ENCODE results near the gene RASAL2. TPM values are rescaled to one million over a fixed set of nuclear protein-coding genes. Genes with fewer than 3 reads are reported as not detected.

The RASAL2 gene
- total RNA-seq, 1 donor from 2014 or later: 44.2 TPM

- H3K9me3 ChIP-seq (ENCODE audit: insufficient read depth, low read depth, low read length): no peaks in the 10 kb centered on the region
- no peak overlapping the region for H3K9ac ChIP-seq (ENCODE audit: low read length)
- Mint-ChIP-seq H3K36me3 (ENCODE audit: low read depth, unreplicated experiment) (peaks cover 6% of the 10 kb centered on the region), H3K4me3 (ENCODE audit: unreplicated experiment) (no peak overlapping the region), H3K4me1 (ENCODE audit: low read depth, unreplicated experiment) (peaks cover 17% of the 10 kb centered on the region), H3K9me3 (ENCODE audit: unreplicated experiment) (no peaks in the 10 kb centered on the region), H3K27me3 (ENCODE audit: low read depth, unreplicated experiment) (no peaks in the 10 kb centered on the region), H3K27ac (ENCODE audit: unreplicated experiment) (no peak overlapping the region)
- peaks cover 11% of the 10 kb centered on the region for H4K20me1 ChIP-seq (ENCODE audit: insufficient read depth, low read length)
- no peak overlapping the region for H3K27ac ChIP-seq (ENCODE audit: low read depth, low read length)
- H2AFZ ChIP-seq (ENCODE audit: low read depth, low read length): no peak overlapping the region
- H3K79me2 ChIP-seq (ENCODE audit: insufficient read depth, low read length): peaks cover 2% of the 10 kb centered on the region
- TF ChIP-seq EZH2 (IDR thresholded peaks at IDR 0.05; ENCODE audit: insufficient read depth, low read length) (no peak), CTCF (IDR thresholded peaks at IDR 0.05; ENCODE audit: insufficient read depth, low read depth, low read length) (no peak)
- no peaks in the 10 kb centered on the region for H3K36me3 ChIP-seq (ENCODE audit: insufficient read depth, low read length)
- DNase-seq (ENCODE audit: low read depth) (no peak), FAIRE-seq (no peak)
- H3K27me3 ChIP-seq (ENCODE audit: insufficient read depth, low read length): no peaks in the 10 kb centered on the region
- H3K4me2 ChIP-seq (ENCODE audit: low read length): no peak overlapping the region
- H3K4me1 ChIP-seq (ENCODE audit: insufficient read depth, low read length): no peaks in the 10 kb centered on the region
- no peak overlapping the region for H3K4me3 ChIP-seq (ENCODE audit: insufficient read depth, low read depth, low read length)
These were observed 302.9 kb downstream of the RASAL2 start for GRCh38 chr1:178396789-178397188.

GRCh38 chr1:178397678-178398077 lies 303.8 kb downstream of the RASAL2 start:
- peaks cover 2% of the 10 kb centered on the region for H3K79me2 ChIP-seq (ENCODE audit: insufficient read depth, low read length)
- no peak for DNase-seq (ENCODE audit: low read depth)
- H3K9me3 ChIP-seq (ENCODE audit: insufficient read depth, low read depth, low read length): no peaks in the 10 kb centered on the region
- no peak overlapping the region for H3K4me2 ChIP-seq (ENCODE audit: low read length)
- FAIRE-seq: no peak
- TF ChIP-seq CTCF (IDR thresholded peaks at IDR 0.05; ENCODE audit: insufficient read depth, low read depth, low read length): no peak
- Mint-ChIP-seq H3K27me3 (ENCODE audit: low read depth, unreplicated experiment) (no peaks in the 10 kb centered on the region), H3K27ac (ENCODE audit: unreplicated experiment) (no peak overlapping the region), H3K9me3 (ENCODE audit: unreplicated experiment) (no peaks in the 10 kb centered on the region), H3K4me1 (ENCODE audit: low read depth, unreplicated experiment) (peaks cover 17% of the 10 kb centered on the region), H3K36me3 (ENCODE audit: low read depth, unreplicated experiment) (peaks cover 2% of the 10 kb centered on the region), H3K4me3 (ENCODE audit: unreplicated experiment) (no peak overlapping the region)
- no peak overlapping the region for H3K4me3 ChIP-seq (ENCODE audit: insufficient read depth, low read depth, low read length)
- H3K4me1 ChIP-seq (ENCODE audit: insufficient read depth, low read length): no peaks in the 10 kb centered on the region
- no peaks in the 10 kb centered on the region for H3K27me3 ChIP-seq (ENCODE audit: insufficient read depth, low read length)
- H3K9ac ChIP-seq (ENCODE audit: low read length): no peak overlapping the region
- no peaks in the 10 kb centered on the region for H3K36me3 ChIP-seq (ENCODE audit: insufficient read depth, low read length)
- H3K27ac ChIP-seq (ENCODE audit: low read depth, low read length): no peak overlapping the region
- peaks cover 11% of the 10 kb centered on the region for H4K20me1 ChIP-seq (ENCODE audit: insufficient read depth, low read length)
- H2AFZ ChIP-seq (ENCODE audit: low read depth, low read length): no peak overlapping the region

- Histone ChIP-seq H3K79me2 (ENCODE audit: insufficient read depth, low read length) (peaks cover 2% of the 10 kb centered on the region), H3K9ac (ENCODE audit: low read length) (no peak overlapping the region), H2AFZ (ENCODE audit: low read depth, low read length) (no peak overlapping the region), H3K36me3 (ENCODE audit: insufficient read depth, low read length) (no peaks in the 10 kb centered on the region), H3K9me3 (ENCODE audit: insufficient read depth, low read depth, low read length) (no peaks in the 10 kb centered on the region), H3K27ac (ENCODE audit: low read depth, low read length) (no peak overlapping the region), H4K20me1 (ENCODE audit: insufficient read depth, low read length) (peaks cover 11% of the 10 kb centered on the region), H3K4me3 (ENCODE audit: insufficient read depth, low read depth, low read length) (no peak overlapping the region), H3K4me2 (ENCODE audit: low read length) (no peak overlapping the region), H3K4me1 (ENCODE audit: insufficient read depth, low read length) (no peaks in the 10 kb centered on the region), H3K27me3 (ENCODE audit: insufficient read depth, low read length) (no peaks in the 10 kb centered on the region)
- no peak for DNase-seq (ENCODE audit: low read depth)
- no peaks in the 10 kb centered on the region for H3K9me3 Mint-ChIP-seq (ENCODE audit: unreplicated experiment)
- H3K4me1 Mint-ChIP-seq (ENCODE audit: low read depth, unreplicated experiment): peaks cover 17% of the 10 kb centered on the region
- FAIRE-seq: no peak
- H3K27ac Mint-ChIP-seq (ENCODE audit: unreplicated experiment): no peak overlapping the region
- no peak overlapping the region for H3K4me3 Mint-ChIP-seq (ENCODE audit: unreplicated experiment)
- TF ChIP-seq EZH2 (IDR thresholded peaks at IDR 0.05; ENCODE audit: insufficient read depth, low read length): no peak
- no peak for TF ChIP-seq CTCF (IDR thresholded peaks at IDR 0.05; ENCODE audit: insufficient read depth, low read depth, low read length)
- no peaks in the 10 kb centered on the region for H3K27me3 Mint-ChIP-seq (ENCODE audit: low read depth, unreplicated experiment)
- peaks cover 1% of the 10 kb centered on the region for H3K36me3 Mint-ChIP-seq (ENCODE audit: low read depth, unreplicated experiment)
These were observed 305.3 kb downstream of the RASAL2 start for GRCh38 chr1:178399177-178399728.
